CD1c-positive myeloid dendritic cell (primary cell): ENCODE data around the gene CLSTN2.
A peak's percentile ranks its signal among the peaks of the same experiment; 100 is the strongest.

Experiments used
- DNase-seq: peaks from one replicate; pipeline ENCODE4 v3.0.0-alpha.2; 2016; ENCODE audit errors: extremely low spot score

CLSTN2 gene

DNA sequence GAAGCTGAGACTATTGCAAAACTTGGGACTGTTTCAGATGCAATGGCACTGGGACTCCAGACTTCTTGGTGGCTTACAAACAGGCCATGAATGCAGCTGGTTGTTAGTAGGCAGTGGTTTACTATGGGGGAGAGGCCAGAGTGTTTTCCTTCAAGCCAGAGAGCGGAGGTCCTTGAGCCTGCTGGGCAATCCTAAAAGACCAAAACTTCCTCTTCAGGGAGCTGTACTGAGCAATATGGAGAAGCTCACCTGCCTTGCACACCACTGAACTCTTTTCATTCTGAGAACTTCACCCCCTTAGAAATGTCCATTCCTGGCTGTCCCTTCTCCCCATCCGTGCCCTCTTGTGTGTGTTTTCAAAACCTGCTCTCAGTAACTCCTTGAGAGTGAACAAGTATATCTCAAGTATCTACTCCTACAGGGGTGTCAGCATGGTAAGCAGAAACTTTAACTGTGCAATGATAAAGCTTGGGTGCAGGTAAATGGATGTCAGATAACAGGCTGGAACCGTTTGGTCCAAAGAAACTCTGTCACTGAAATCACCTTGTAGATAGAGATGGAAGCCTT is 213.9 kb downstream of the CLSTN2 start:
- DNase-seq: no peak

GRCh38 chr3:140151321-140151720 is 216.3 kb downstream of the CLSTN2 start:
- no peak for DNase-seq

GRCh38 chr3:140152851-140153639 is 218.1 kb downstream of the CLSTN2 start:
- DNase-seq: no peak

- no peak for DNase-seq
Observed at GRCh38 chr3:140153736-140154135, 218.8 kb downstream of the CLSTN2 start.

DNA sequence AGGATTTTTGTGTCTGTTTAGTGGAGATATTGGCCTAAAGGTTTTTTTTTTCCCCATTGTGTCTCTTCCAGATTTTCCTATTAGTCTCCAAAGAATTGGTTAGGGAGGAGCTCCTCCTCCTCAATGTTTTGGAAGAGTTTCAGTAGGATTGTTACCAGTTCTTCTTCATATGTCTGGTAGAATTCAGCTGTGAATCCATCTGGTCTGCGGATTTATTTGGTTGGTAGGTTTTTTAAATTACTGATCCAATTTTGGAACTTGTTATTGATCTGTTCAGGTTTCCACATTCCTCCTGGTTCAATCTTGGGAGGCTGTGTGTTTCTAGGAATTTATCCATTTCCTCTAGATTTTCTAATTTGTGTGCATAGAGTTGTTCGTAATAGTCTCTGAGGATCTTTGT is 222.2 kb downstream of the CLSTN2 start:
- DNase-seq: no peak

DNA sequence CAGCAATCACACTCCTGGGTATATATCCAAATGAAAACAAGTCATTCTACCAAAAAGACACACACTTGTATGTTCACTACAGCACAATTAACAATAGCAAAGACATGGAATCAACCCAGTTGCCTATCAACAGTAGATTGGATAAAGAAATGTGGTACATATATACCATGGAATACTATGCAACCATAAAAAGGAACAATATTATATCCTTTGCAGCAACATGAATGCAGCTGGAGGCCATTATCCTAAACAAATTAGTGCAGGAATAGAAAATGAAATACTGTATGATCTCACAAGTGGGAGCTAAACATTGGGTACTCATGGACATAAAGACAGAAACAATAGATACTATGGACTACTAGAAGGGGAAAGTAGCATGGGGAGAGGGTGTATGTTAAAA is 224.7 kb downstream of the CLSTN2 start:
- DNase-seq: no peak

- no peak for DNase-seq
Observed at GRCh38 chr3:140160553-140160952, 225.6 kb downstream of the CLSTN2 start.

- DNase-seq: no peak
Observed at GRCh38 chr3:140162551-140162950, 227.6 kb downstream of the CLSTN2 start.

- no peak for DNase-seq
Observed at GRCh38 chr3:140163159-140163763, 228.3 kb downstream of the CLSTN2 start.

DNA sequence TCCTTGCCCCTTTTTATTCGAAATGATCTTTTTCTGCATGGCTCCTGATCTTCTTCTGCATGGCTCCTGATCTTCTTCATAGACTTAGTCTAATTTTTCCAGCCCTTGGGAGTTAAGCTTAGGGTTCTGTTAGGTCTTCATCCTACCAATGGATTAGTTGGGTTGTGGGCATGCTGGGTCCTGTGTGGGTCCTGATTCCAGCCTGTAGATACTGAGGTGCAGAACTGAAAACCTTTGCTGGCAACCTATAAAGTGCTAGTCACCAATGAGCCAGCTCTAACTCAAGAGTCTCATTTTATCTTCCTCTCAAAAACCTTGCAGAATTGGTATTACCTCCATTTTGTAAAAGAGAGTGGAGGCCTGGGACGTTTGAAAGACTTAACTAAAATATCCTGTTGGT is 229.2 kb downstream of the CLSTN2 start:
- DNase-seq: no peak

DNA sequence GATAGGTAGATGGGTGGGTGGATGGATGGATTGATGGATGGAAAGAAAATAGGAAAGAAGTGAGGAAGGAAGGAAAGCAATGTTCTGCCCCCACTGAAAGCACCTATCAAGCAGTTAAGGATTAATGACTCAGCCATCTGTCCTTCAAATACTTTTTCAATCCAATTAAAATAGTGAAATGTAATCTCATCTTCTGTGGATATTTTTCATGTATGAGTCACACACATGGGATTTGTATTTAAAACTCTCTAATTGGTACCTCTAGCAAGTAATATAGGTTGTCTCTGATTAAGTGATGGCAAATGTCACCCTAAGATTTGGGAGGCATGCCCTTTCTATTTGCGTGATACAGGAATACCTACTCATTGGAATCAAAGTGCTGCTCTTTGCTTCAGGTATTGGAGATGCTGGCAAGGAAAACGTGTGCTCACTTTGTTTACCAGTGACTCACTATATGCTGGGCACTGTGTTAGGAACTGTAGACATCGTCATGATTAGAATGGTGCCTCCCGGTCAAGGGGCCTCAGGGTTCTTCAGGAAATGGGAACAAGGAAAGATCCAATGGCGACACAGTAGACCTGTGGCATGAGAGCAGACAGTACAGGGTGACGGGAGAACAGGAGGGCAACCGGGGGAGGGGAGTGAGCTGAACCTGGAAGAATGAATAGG is 230.1 kb downstream of the CLSTN2 start:
- no peak for DNase-seq

- no peak for DNase-seq
Observed at GRCh38 chr3:140165781-140166180, 230.8 kb downstream of the CLSTN2 start.

- DNase-seq: no peak
Observed at GRCh38 chr3:140166861-140167599, 232.0 kb downstream of the CLSTN2 start.

- no peak for DNase-seq
Observed at GRCh38 chr3:140167600-140168281, 232.8 kb downstream of the CLSTN2 start.

- DNase-seq: peak; percentile 23
Observed at GRCh38 chr3:140170612-140171011, 235.6 kb downstream of the CLSTN2 start.

DNA sequence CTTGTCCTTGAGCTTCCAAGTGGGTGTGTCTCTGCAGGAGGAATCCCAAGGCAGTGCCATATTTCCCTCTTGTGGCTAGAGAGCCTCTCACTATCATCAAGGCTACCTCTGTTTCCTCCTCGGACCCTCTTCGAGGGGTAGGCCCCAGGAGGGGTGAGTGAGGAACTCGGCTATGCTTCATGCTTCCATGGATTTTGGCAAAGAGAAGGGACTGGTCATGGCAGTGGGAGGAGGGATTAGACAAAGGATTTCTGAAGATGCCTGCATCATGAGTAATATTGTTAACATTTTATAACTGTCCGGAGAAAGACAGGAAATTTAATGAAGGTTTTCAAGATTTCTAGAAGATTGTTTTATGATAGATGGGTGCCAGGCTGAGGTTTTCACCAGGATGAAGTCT is 241.5 kb downstream of the CLSTN2 start:
- no peak for DNase-seq

GRCh38 chr3:140177943-140178342 is 243.0 kb downstream of the CLSTN2 start:
- DNase-seq: no peak

GRCh38 chr3:140178482-140178881 is 243.5 kb downstream of the CLSTN2 start:
- no peak for DNase-seq

DNA sequence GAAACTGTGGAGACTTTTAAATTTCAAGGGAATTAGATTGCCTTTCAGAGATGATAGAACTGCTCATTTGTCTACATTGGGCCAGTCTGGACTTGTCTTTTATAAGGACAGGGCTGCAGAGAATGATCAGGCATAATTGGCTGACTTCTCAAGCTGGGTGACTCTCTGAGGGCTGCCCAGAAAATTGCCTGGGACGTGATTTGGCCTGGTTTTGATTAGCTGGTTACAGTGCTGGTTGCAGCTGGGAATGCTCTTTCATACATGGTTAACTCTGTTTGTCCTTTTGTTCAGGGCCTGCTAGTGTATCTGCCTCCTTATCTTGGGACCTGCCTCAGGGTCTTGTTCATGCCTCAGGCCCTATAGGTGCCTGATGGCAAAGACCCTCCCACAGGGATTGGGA is 245.6 kb downstream of the CLSTN2 start:
- DNase-seq: no peak

- DNase-seq: no peak
Observed at GRCh38 chr3:140185375-140185774, 250.4 kb downstream of the CLSTN2 start.

DNA sequence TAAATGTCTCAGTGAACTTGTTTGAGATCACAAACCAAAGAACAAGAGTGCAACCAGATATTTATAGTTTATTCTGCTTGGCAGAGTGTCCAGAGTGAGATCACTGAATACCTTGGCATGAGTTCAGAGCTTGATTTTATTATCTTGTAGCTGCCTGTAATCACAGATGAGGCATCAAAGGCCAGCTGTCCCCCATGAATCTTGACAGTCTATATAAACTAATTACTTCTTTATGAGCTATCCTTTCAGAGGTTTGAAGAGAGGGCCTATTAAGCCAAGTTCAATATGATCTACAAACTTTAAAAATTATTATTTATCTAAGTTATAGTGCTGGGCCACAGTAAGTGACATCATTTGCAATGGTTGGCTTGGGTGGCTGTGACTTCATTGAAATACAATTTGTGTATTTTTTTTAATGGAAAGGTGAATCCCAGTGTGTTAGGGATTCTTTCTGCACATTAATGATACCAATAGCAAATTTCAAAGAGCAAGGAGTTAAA is 251.5 kb downstream of the CLSTN2 start:
- no peak for DNase-seq
